Left ventricle myocardium inferior (tissue), 1 donor: ENCODE data around the gene SH3YL1. TPM values are rescaled to one million over a fixed set of nuclear protein-coding genes. Genes with fewer than 3 reads are reported as not detected.

Source experiments
- DNase-seq: peaks from one replicate; pipeline ENCODE4 v3.0.0-alpha.2; 2020
- H3K27ac ChIP-seq: fragments of 200-600 bp; replicated peaks from 2 replicates; pipeline ENCODE4 v1.8.0; 2021
- H3K27me3 ChIP-seq: fragments of 200-600 bp; 2 replicates; pipeline ENCODE4 v1.8.0; 2021; ENCODE audit warnings: low read depth
- H3K36me3 ChIP-seq: fragments of 200-600 bp; 2 replicates; pipeline ENCODE4 v1.8.0; 2021
- H3K4me1 ChIP-seq: fragments of 200-600 bp; 2 replicates; pipeline ENCODE4 v1.8.0; 2021
- H3K4me3 ChIP-seq: fragments of 200-600 bp; 2 replicates; pipeline ENCODE4 v1.8.0; 2021; ENCODE audit warnings: mild to moderate bottlenecking, moderate library complexity
- H3K9me3 ChIP-seq: fragments of 200-600 bp; replicated peaks from 2 replicates; pipeline ENCODE4 v1.8.0; 2021
- intact Hi-C: fragments of 100-400 bp; cut with micrococcal nuclease; formaldehyde crosslinking; loops from one replicate; pipeline ENCODE4 v1.11.0; 2022
- total RNA-seq: library from RNA; stranded (reverse); fragmentation: NEBNext Ultra II Directional; extraction: Animal tissue kit (Norgen Biotek cat#: 25700); gene quantifications from one replicate; pipeline ENCODE4 v1.2.1, GENCODE V29; 2021
- TF ChIP-seq, protein P1 (sequence below): fragments of 200-600 bp; IDR thresholded peaks from 2 replicates; pipeline ENCODE4 v1.8.0; 2021; ENCODE audit warnings: antibody characterized with exemption, mild to moderate bottlenecking, borderline replicate concordance
- donor health status: DM: no; HTN: yes; CAD: no; lungs with severe emphysema.

Gene SH3YL1
- total RNA-seq, 1 donor from 2014 or later = 9.8 TPM

DNA sequence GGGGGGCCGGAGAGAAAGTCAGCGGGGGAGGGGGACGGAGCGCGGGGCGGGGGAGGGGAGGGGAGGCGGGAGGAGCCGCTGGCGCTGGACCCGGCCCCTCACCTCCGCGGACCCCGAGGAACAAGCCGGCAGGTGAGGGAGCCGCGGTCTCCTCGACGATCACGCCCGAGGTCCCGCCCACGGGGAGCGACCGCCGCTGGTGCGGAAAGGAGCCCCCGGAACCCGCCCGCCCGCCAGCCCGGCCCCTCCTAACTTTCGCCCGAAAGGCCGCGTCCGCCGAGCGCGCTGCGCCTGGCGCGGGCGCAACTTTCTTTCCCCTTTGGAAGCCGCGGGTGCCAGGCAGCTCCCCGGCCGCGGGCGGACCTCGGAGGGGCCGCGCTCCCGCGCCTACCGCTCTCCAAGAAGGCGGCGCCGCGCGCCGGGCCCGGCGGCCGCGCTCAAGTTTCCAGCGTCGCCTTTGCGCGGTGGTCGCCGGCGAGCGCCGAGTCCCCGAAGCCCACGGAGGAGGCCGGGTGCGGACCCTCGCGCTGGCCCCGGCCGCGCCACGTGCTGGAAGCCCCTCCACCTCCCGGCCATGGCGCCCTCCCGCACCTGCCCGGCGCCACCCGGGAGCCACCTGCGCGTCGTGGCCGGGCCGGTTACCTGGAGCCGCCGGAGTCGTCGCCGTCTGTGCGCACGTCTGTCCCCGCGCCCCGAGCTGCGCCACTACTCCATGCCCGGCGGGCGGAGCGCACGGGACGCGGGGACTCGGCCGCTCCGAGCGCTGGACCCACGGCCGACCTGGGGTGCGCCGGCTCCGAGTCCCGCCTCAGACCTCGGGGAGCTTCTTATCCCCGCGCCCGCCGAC, 24.3 kb upstream of the SH3YL1 start, which contains the start of gene ALKAL2:
Gene ALKAL2, minus strand, starts transcription at position 181 of the 847 bp plus-strand sequence. CDS start 256 bp downstream, outside the sequence.
- Histone ChIP-seq H3K4me3 (peak within 1 kb of the TSS; percentile 67), H3K36me3 (no peaks in the 10 kb centered on the region), H3K4me1 (peaks cover 29% of the 10 kb centered on the region), H3K27ac (no peak within 1 kb of the TSS), H3K27me3 (peaks cover 60% of the 10 kb centered on the region), H3K9me3 (no peaks in the 10 kb centered on the region)
- intact Hi-C loops = no loop called here
- no peak for DNase-seq
- TF ChIP-seq, protein P1, sequence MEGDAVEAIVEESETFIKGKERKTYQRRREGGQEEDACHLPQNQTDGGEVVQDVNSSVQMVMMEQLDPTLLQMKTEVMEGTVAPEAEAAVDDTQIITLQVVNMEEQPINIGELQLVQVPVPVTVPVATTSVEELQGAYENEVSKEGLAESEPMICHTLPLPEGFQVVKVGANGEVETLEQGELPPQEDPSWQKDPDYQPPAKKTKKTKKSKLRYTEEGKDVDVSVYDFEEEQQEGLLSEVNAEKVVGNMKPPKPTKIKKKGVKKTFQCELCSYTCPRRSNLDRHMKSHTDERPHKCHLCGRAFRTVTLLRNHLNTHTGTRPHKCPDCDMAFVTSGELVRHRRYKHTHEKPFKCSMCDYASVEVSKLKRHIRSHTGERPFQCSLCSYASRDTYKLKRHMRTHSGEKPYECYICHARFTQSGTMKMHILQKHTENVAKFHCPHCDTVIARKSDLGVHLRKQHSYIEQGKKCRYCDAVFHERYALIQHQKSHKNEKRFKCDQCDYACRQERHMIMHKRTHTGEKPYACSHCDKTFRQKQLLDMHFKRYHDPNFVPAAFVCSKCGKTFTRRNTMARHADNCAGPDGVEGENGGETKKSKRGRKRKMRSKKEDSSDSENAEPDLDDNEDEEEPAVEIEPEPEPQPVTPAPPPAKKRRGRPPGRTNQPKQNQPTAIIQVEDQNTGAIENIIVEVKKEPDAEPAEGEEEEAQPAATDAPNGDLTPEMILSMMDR = no peak

- no peak for DNase-seq
- Histone ChIP-seq H3K4me1 (peaks cover 29% of the 10 kb centered on the region), H3K4me3 (peak overlapping the region; percentile 67), H3K9me3 (no peaks in the 10 kb centered on the region), H3K27ac (no peak overlapping the region), H3K27me3 (peaks cover 54% of the 10 kb centered on the region), H3K36me3 (no peaks in the 10 kb centered on the region)
- TF ChIP-seq, protein P1 = no peak
- intact Hi-C loops = no loop called here
These were observed 23.6 kb upstream of the SH3YL1 start for GRCh38 chr2:287471-287885.

DNA sequence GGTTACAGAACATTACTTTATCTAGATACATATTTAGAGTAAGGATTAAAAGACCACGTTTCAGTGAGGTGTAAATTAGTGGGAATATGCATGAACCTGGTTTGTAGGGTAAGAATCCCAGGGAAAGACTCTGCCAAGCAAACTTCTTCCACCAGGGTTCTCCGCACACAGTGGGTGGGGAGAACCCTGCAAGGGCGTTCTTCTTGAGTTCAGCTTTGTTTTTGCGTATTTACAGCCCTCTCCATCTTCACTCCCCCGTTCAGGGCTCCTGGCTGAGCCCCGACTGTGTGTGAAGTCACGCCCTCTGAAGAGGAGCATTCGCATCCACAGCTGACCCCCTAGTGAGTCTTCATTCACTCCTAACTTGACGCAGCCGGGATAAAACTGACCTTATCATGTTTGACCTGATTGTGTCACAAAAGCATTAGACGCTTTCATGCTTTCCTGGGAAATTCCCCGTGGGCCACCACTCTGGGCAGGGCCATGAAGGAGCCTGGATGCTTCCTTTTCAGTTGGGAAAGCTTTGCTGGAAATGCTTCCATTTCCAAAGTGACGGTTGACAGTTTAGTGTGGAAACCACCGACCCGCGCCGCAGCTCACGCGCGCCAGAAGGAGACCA, 23.1 kb upstream of the SH3YL1 start:
- Histone ChIP-seq H3K4me3 (peak overlapping the region; percentile 67), H3K27ac (no peak overlapping the region), H3K9me3 (no peaks in the 10 kb centered on the region), H3K36me3 (peaks cover 5% of the 10 kb centered on the region), H3K4me1 (peaks cover 29% of the 10 kb centered on the region), H3K27me3 (peaks cover 48% of the 10 kb centered on the region)
- TF ChIP-seq, protein P1 = no peak
- intact Hi-C loops = no loop called here
- no peak for DNase-seq

- no peak for DNase-seq
- peaks cover 13% of the 10 kb centered on the region for H3K36me3 ChIP-seq
- no peak overlapping the region for H3K4me3 ChIP-seq
- H3K27me3 ChIP-seq = peaks cover 40% of the 10 kb centered on the region
- H3K9me3 ChIP-seq = no peaks in the 10 kb centered on the region
- H3K27ac ChIP-seq = no peak overlapping the region
- peaks cover 31% of the 10 kb centered on the region for H3K4me1 ChIP-seq
- TF ChIP-seq, protein P1 = no peak
- intact Hi-C loops = no loop called here
These were observed 22.2 kb upstream of the SH3YL1 start for GRCh38 chr2:286035-286434.

- DNase-seq = no peak
- H3K36me3 ChIP-seq = peaks cover 18% of the 10 kb centered on the region
- peaks cover 36% of the 10 kb centered on the region for H3K4me1 ChIP-seq
- H3K9me3 ChIP-seq = no peaks in the 10 kb centered on the region
- TF ChIP-seq, protein P1 = no peak
- intact Hi-C loops = no loop called here
- peaks cover 35% of the 10 kb centered on the region for H3K27me3 ChIP-seq
- no peak overlapping the region for H3K4me3 ChIP-seq
- H3K27ac ChIP-seq = no peak overlapping the region
These were observed 21.7 kb upstream of the SH3YL1 start for GRCh38 chr2:285531-285930.
